Islet precursor cell (in vitro differentiated cells): ENCODE results near the gene TNS1.

Experiments used
- DNase-seq: peaks from one replicate; pipeline ENCODE4 v3.0.0-alpha.2; 2018

Gene TNS1

GRCh38 chr2:217892560-217892959 is 110.2 kb downstream of the TNS1 start:
- DNase-seq, result no peak

- DNase-seq, result peak; percentile 76
Measured at GRCh38 chr2:217890445-217890844, 112.3 kb downstream of the TNS1 start.

GRCh38 chr2:217889656-217890055 is 113.1 kb downstream of the TNS1 start:
- DNase-seq, result no peak

GRCh38 chr2:217887841-217888701 is 114.7 kb downstream of the TNS1 start:
- DNase-seq, result no peak

GRCh38 chr2:217886720-217887309 is 116.0 kb downstream of the TNS1 start:
- DNase-seq, result peak; percentile 87

- DNase-seq, result no peak
Measured at GRCh38 chr2:217886091-217886490, 116.7 kb downstream of the TNS1 start.

GRCh38 chr2:217884985-217885384 is 117.8 kb downstream of the TNS1 start:
- no peak for DNase-seq

GRCh38 chr2:217880891-217881290 is 121.9 kb downstream of the TNS1 start:
- no peak for DNase-seq

- no peak for DNase-seq
Measured at GRCh38 chr2:217880287-217880889, 122.4 kb downstream of the TNS1 start.

GRCh38 chr2:217878915-217879590 is 123.7 kb downstream of the TNS1 start:
- DNase-seq, result no peak

- DNase-seq, result no peak
Measured at GRCh38 chr2:217877866-217878265, 124.9 kb downstream of the TNS1 start.

GRCh38 chr2:217876253-217876570 is 126.6 kb downstream of the TNS1 start:
- DNase-seq, result no peak

GRCh38 chr2:217875556-217876252 is 127.1 kb downstream of the TNS1 start:
- no peak for DNase-seq

- no peak for DNase-seq
Measured at GRCh38 chr2:217875138-217875537, 127.7 kb downstream of the TNS1 start.

- DNase-seq, result no peak
Measured at GRCh38 chr2:217873371-217873770, 129.4 kb downstream of the TNS1 start.

GRCh38 chr2:217872319-217872718 is 130.5 kb downstream of the TNS1 start:
- DNase-seq, result no peak

GRCh38 chr2:217870528-217871011 is 132.2 kb downstream of the TNS1 start:
- DNase-seq, result no peak

GRCh38 chr2:217868911-217869334 is 133.9 kb downstream of the TNS1 start:
- peak; percentile 84 for DNase-seq

- no peak for DNase-seq
Measured at GRCh38 chr2:217868265-217868892, 134.4 kb downstream of the TNS1 start.

- peak; percentile 83 for DNase-seq
Measured at GRCh38 chr2:217866457-217866856, 136.3 kb downstream of the TNS1 start.

GRCh38 chr2:217864963-217865772 is 137.6 kb downstream of the TNS1 start:
- DNase-seq, result no peak
